ENCODE data around the gene ADARB2. TPM values are rescaled to one million over a fixed set of nuclear protein-coding genes. Genes with fewer than 3 reads are reported as not detected.

ADARB2 gene
- total and polyA plus RNA-seq, 2 experiments from 2014 or later = 0.13 to 0.48 TPM

- no peak overlapping the region for H2AFZ ChIP-seq
- H3K9me3 ChIP-seq (ENCODE audit: low read depth) = no peaks in the 10 kb centered on the region
- TF ChIP-seq EZH2phosphoT487 (IDR thresholded peaks at IDR 0.05; ENCODE audit: low read depth, severe bottlenecking, unreplicated experiment) (no peak), EZH2 (IDR thresholded peaks at IDR 0.05; ENCODE audit: borderline replicate concordance) (no peak)
- TF ChIP-seq, protein P1, sequence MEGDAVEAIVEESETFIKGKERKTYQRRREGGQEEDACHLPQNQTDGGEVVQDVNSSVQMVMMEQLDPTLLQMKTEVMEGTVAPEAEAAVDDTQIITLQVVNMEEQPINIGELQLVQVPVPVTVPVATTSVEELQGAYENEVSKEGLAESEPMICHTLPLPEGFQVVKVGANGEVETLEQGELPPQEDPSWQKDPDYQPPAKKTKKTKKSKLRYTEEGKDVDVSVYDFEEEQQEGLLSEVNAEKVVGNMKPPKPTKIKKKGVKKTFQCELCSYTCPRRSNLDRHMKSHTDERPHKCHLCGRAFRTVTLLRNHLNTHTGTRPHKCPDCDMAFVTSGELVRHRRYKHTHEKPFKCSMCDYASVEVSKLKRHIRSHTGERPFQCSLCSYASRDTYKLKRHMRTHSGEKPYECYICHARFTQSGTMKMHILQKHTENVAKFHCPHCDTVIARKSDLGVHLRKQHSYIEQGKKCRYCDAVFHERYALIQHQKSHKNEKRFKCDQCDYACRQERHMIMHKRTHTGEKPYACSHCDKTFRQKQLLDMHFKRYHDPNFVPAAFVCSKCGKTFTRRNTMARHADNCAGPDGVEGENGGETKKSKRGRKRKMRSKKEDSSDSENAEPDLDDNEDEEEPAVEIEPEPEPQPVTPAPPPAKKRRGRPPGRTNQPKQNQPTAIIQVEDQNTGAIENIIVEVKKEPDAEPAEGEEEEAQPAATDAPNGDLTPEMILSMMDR (IDR thresholded peaks at IDR 0.05; ENCODE audit: poor library complexity) = no peak
Measured at GRCh38 chr10:1186683-1186990, 550.7 kb downstream of the ADARB2 start.

DNA sequence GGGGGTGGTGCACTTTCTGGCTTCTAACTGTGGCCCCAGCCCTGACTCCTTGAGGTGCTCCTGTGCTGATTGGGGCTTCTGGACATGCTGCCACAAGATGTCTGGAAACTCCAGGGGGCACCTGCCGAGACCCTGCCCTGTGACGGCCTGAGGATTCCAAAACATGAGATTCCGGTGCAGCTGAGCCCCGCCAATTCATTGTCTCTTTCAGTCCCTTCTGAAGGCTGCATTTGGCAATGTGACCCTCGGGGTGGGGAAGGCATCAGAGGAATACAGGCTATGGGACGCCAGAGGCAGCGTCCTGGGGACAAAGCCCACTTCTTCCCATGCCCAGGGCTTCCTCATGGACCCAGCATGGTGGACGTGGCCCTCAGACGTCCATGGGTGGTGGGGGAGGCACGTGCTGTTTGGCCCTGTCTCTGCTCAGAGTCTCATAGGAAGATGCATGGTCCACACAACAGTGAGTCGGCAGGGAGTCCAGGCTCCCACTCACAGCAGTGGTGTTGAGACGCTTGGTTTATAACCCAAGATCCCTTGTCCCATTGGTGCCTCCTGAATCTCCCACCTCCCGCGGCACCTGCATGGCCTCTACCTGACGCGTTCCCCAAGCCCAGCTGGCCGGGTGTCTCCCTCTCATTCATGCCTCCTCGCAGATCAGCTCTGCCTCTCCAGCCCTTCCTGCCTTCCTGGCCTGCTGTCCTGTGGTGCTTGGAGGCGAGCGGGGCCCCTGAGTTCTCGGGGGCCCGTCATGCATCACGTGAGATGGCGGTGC lies 551.2 kb downstream of the ADARB2 start:
- no peak for DNase-seq (ENCODE audit: low spot score)
- no peak for TF ChIP-seq EZH2 (IDR thresholded peaks at IDR 0.05; ENCODE audit: borderline replicate concordance)
- TF ChIP-seq EZH2phosphoT487 (IDR thresholded peaks at IDR 0.05; ENCODE audit: low read depth, severe bottlenecking, unreplicated experiment) = no peak
- TF ChIP-seq, protein P1 (IDR thresholded peaks at IDR 0.05; ENCODE audit: poor library complexity) = no peak
- Histone ChIP-seq H3K79me2 (no peaks in the 10 kb centered on the region), H3K27ac (no peak overlapping the region), H3K4me2 (no peak overlapping the region), H3K4me1 (ENCODE audit: insufficient read depth) (no peaks in the 10 kb centered on the region), H4K20me1 (ENCODE audit: insufficient read depth, poor library complexity, severe bottlenecking) (no peaks in the 10 kb centered on the region), H3K9me3 (ENCODE audit: low read depth) (no peaks in the 10 kb centered on the region), H3K4me3 (no peak overlapping the region), H3K9me2 (replicated peaks; ENCODE audit: insufficient read depth) (no peaks in the 10 kb centered on the region), H3K27me3 (no peaks in the 10 kb centered on the region), H2AFZ (no peak overlapping the region), H3K36me3 (replicated peaks; ENCODE audit: insufficient read depth, low read depth) (no peaks in the 10 kb centered on the region)
- 95% methylated on average over 24 of the region's 24 CpGs for WGBS (ENCODE audit: low lambda C conversion rate, missing lambda C conversion rate)

More at GRCh38 chr10:1186683-1186990, 550.7 kb downstream of the ADARB2 start:
- H3K36me3 ChIP-seq (replicated peaks; ENCODE audit: insufficient read depth, low read depth) = no peaks in the 10 kb centered on the region
- no peak overlapping the region for H3K27ac ChIP-seq
- no peaks in the 10 kb centered on the region for H3K79me2 ChIP-seq
- 80% methylated on average over 7 of the region's 7 CpGs for WGBS (ENCODE audit: low lambda C conversion rate, missing lambda C conversion rate)
- no peak overlapping the region for H3K4me2 ChIP-seq
- no peaks in the 10 kb centered on the region for H3K4me1 ChIP-seq (ENCODE audit: insufficient read depth)
- no peaks in the 10 kb centered on the region for H4K20me1 ChIP-seq (ENCODE audit: insufficient read depth, poor library complexity, severe bottlenecking)
- H3K27me3 ChIP-seq = no peaks in the 10 kb centered on the region
- no peaks in the 10 kb centered on the region for H3K9me2 ChIP-seq (replicated peaks; ENCODE audit: insufficient read depth)
- no peak overlapping the region for H3K4me3 ChIP-seq
- DNase-seq (ENCODE audit: low spot score) = no peak

DNA sequence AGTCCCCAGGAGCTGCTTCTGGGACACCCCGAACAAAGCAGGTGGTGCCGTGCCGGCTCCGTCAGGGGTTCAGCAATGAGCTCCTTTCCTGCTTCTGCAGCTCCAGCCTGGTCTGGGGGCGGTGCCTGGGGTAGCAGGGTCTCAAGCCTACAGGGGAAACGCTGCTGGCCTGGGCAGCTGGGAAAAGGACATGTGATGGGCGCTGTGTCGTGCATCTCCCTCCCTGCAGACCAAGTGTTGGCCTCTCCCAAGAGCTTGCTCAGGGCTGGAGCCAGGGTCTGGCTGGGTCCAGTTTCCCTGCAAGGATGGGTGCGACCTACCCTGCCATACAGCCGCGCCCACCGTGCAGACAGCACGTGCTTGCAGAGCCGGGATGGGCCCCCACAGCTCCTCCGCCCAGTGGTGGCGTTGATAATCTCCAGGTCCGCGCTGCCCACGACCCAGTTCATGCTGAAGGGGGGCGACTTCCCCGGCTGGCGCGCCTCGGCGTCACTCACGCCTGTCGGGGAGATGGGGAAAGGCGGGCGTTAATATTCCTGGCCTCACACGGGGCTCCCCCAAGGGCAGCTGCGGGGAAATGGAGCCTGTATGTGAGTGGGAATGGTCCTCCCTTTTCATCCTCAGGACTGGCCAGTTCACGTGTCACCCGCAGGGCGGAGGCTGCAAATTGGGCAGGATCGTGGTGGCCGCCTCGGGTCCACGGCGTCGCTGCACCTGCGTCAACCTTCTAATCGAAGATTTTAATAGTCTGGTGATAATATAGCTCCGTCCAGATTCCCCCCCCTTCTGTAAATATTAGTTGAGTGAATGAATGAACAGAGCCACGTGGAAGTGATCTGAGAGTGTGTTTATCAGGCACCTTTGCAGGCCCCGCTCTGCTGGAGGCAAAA lies 552.5 kb downstream of the ADARB2 start:
- WGBS (ENCODE audit: low lambda C conversion rate, missing lambda C conversion rate) = 78% methylated on average over 44 of the region's 45 CpGs
- Histone ChIP-seq H3K79me2 (no peaks in the 10 kb centered on the region), H3K36me3 (replicated peaks; ENCODE audit: insufficient read depth, low read depth) (no peaks in the 10 kb centered on the region), H2AFZ (no peak overlapping the region), H4K20me1 (ENCODE audit: insufficient read depth, poor library complexity, severe bottlenecking) (no peaks in the 10 kb centered on the region), H3K9me3 (ENCODE audit: low read depth) (no peaks in the 10 kb centered on the region), H3K27ac (no peak overlapping the region), H3K9me2 (replicated peaks; ENCODE audit: insufficient read depth) (no peaks in the 10 kb centered on the region), H3K4me2 (no peak overlapping the region), H3K27me3 (no peaks in the 10 kb centered on the region), H3K4me1 (ENCODE audit: insufficient read depth) (no peaks in the 10 kb centered on the region), H3K4me3 (no peak overlapping the region)
- no peak for DNase-seq (ENCODE audit: low spot score)
- TF ChIP-seq, protein P1 (IDR thresholded peaks at IDR 0.05; ENCODE audit: poor library complexity) = no peak

Measured in hepatocyte (in vitro differentiated cells).